ENCODE data around the gene SMIM43. TPM values are rescaled to one million over a fixed set of nuclear protein-coding genes. Genes with fewer than 3 reads are reported as not detected.
"Not testable (repeated sequence)": the region's sequence is repeated elsewhere in the genome, so short reads cannot be mapped to it uniquely, and the experiment has no call there.

SMIM43 gene
- polyA plus RNA-seq, 4 donors: 0.58 to 0.88 (median 0.68) TPM

- DNase-seq (ENCODE audit: low read depth in 4 of 4, low spot score in 2 of 4): peak in 3 of 4 donors; percentile 37 to 63 (median 47)
Measured at GRCh38 chr4:121738780-121739535, 26.0 kb downstream of the SMIM43 start.

DNA sequence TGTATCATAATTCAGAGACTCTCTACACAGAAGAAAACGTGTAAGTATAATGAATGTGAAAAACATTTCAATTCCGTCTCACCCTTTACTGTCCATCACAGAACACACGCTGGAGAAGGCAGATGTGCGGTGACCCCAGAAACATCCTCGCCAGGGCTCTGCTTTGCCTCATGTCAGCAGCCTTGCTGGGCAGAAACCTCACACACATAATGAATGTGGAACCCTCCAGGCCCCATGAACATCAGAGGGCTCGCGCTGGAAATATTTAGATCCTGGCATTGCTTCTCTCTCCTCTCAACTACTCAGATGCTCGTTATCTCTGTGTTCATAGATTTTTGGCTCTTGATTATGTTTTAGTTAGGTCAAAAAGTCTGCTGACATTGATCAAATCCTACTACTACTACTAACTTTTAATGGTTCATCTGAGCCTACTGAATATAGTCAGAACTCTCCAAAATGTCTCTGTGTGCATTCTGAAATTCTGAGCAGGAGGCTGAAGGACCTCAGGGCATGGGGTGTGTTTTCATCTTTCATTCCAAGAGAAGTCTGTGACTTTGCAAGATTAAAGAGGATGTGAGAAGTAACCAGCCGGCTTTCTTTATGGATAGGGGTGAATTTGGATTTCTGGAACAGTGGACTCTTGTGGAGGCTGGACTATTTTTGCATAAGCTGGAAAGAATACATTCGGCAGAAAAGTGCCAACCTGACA, 27.0 kb downstream of the SMIM43 start:
- no peak for DNase-seq (ENCODE audit: low read depth in 4 of 4, low spot score in 2 of 4)

- no peak for DNase-seq (ENCODE audit: low read depth in 4 of 4, low spot score in 2 of 4)
Measured at GRCh38 chr4:121736735-121737351, 28.1 kb downstream of the SMIM43 start.

DNA sequence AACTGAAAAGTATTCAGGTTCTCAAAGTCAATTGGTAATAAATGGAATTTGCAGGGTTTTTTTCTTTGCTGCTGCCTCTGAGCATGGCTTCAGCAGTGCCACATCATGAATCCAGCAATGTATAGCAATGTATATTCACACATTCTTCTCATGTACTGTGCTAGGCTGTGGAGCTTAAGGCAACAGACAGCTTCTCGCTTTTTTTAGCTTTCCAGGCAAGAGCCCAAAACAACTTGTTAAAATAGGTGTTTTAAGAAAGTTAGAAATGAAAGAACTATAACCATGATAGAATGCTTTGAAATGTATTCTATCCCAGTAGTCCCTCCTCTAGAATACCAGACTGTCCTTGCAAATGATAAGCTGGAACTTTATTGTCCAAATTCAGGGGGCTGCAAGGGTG, 30.4 kb downstream of the SMIM43 start:
- no peak for DNase-seq (ENCODE audit: low read depth in 4 of 4, low spot score in 2 of 4)

- no peak for DNase-seq (ENCODE audit: low read depth in 4 of 4, low spot score in 2 of 4)
Measured at GRCh38 chr4:121733942-121734341, 31.0 kb downstream of the SMIM43 start.

DNA sequence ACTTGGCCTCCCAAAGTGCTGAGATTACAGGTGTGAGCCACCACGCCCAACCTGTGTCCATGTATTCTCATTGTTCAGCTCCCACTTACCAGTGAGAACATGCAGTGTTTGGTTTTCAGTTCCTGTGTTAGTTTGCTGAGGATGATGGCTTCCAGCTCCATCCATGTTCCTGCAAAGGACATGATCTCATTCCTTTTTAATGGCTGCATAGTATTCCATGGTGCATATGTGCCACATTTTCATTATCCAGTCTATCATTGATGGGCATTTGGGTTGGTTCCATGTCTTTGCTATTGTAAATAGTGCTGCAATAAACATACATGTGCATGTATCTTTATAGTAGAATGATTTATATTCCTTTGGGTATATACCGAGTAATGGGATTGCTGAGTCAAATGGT, 35.2 kb downstream of the SMIM43 start:
- not testable (repeated sequence) for DNase-seq (ENCODE audit: low read depth in 4 of 4, low spot score in 2 of 4)

DNA sequence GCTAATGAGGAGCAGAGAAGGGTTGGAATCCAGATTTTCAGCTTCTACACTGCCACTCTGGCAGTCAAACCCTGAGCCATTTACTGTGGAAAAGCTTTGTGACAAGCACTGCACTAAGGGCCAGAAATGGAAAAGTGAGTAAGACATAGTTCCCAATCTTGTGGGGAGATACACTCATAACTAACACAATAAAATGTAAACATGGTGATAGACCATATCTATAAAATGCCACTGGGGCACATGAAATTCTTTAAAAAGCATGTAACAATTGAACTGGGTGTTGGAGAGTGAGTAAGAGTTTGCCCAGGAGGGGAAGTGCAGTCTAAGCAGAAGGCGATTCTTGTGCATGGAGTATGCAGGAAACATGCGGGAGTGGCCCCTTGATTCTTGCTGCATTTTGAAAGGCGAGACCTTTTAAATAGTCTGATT, 36.2 kb downstream of the SMIM43 start:
- DNase-seq (ENCODE audit: low read depth in 4 of 4, low spot score in 2 of 4): no peak

- DNase-seq (ENCODE audit: low read depth in 4 of 4, low spot score in 2 of 4): no peak
Measured at GRCh38 chr4:121728066-121728465, 36.9 kb downstream of the SMIM43 start.

DNA sequence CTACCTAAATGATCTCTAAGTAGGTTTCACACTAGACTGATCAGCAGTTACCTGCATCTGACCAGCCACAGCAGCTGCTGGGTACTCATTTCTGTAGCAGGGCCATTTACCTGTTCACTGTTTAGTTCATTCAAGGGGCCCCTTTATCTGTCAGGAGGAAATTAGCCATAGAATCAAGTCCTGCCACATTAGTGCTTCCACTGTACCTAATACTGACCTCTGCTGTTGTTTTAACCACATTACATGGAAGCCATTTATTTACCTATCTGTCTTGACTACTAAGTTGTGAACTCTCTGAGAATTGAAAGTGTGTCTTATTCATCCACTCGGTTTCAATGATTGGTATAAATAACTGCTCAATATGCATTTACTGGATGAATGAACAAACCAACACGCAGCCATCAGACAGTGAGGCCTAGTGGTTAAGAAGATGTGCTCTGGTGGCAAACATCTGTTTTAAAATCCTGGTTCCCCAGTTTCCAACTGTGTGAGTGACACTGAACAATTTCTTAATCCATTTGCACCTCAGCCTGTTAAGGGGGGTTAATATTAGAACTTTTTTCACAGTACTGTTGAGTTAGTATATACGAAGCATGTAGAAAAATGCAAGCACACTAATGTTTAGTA, 38.2 kb downstream of the SMIM43 start:
- peak in 1 of 4 donors; percentile 34 for DNase-seq (ENCODE audit: low read depth in 4 of 4, low spot score in 2 of 4)

DNA sequence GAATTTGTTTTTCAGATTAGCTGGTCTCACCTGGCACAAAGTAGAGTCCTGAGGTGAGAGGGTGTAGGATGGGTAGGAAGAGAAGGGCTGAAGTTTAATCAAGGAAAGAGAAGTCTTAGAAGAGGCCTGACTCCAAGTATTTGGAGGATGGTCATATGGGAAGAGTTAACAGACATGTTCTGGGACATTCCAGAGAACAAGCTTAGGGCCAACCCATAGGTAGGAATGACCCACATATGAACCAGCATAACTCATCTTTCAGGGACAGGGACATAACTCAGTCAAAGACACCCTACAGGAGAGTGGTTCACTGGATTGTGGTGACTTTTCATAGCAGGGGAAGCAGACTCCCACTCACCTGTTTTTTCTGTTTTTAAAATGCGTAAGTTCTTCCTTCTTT, 40.3 kb downstream of the SMIM43 start:
- DNase-seq (ENCODE audit: low read depth in 4 of 4, low spot score in 2 of 4): no peak

DNA sequence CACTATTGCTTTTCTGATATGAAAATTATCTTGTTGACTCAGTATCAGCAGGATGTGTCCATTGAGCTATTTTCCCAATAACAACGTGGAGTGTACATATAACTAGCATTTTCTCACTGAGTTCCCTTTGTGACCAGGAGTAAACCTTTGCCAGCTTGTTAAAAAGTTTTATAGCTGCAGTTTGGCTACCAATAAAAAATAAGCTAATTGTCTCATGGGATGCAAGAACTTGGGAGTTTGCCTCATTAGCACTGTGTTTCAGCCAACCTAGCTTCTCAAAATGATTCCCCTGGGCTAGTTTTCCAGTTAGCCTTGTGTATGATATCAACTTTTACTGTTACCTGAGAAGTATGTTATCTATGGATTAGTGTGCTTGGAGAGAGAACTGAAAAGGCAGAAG, 43.3 kb downstream of the SMIM43 start:
- DNase-seq (ENCODE audit: low read depth in 4 of 4, low spot score in 2 of 4): no peak

DNA sequence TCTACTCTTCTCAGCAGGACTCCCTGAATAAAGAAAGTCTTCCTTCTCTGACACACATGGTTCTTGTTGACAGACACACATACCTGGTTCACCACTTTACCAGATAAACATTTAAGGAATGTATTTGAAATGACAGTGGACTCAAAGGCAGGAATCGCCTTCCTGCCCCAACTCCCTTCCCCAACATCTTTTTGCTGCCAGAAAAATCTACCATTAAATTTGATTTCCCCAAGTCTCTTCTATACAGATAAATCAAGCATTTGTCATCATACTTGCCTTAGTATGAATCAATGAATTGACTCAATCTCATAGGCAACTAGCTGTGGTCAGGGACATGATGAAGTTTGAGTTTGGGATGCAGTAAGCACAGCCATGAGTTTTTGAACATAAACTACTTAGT, 44.9 kb downstream of the SMIM43 start:
- DNase-seq (ENCODE audit: low read depth in 4 of 4, low spot score in 2 of 4): no peak

GRCh38 chr4:121717680-121718237, 47.2 kb downstream of the SMIM43 start:
- no peak for DNase-seq (ENCODE audit: low read depth in 4 of 4, low spot score in 2 of 4)

- no peak for DNase-seq (ENCODE audit: low read depth in 4 of 4, low spot score in 2 of 4)
Measured at GRCh38 chr4:121714548-121714947, 50.4 kb downstream of the SMIM43 start.

GRCh38 chr4:121712783-121713182, 52.2 kb downstream of the SMIM43 start:
- no peak for DNase-seq (ENCODE audit: low read depth in 4 of 4, low spot score in 2 of 4)

DNA sequence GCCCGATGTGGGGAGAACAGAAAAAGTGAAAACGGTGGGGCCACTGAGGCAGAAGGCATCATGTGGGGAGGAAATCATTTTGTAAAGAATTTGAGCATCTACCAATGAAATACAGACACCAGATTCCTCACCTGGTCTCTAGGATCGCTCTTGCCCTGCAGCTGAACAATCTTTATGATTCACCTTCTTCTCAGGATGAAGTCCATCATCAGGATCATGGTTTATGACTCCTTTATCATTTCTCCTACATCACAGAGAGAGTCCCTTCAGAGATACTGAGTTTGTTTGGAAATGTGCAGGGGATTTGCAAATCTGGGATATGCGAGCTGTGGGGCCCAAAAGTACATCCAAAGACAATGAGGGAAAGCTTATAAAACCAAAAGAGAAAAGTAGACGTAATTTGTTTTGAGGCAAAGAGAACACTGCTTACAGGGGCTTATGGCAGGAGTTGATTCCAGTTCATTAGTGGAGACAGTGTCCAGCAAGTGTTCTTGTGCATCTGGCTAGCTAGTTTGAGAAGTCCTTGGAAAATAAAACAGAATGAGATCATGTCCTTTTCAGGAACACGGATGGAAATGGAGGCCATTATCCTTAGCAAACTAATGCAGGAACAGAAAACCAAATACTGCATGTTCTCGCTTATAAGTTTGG, 52.8 kb downstream of the SMIM43 start:
- DNase-seq (ENCODE audit: low read depth in 4 of 4, low spot score in 2 of 4): no peak

GRCh38 chr4:121711263-121712000, 53.5 kb downstream of the SMIM43 start:
- peak in 3 of 4 donors; percentile 46 to 56 (median 52) for DNase-seq (ENCODE audit: low read depth in 4 of 4, low spot score in 2 of 4)

GRCh38 chr4:121709766-121710405, 55.1 kb downstream of the SMIM43 start:
- no peak for DNase-seq (ENCODE audit: low read depth in 4 of 4, low spot score in 2 of 4)

All from left renal cortex interstitium (tissue), 4 donors.